CD4-positive, alpha-beta T cell treated with Interferon alpha-2 for 1 hour (primary cell): ENCODE results near the gene PRR33.

Experiments used
- DNase-seq, 2 donors: peaks; one replicate each; pipeline ENCODE4 v3.0.0-alpha.2; 2020 to 2022

PRR33 gene

GRCh38 chr11:1916132-1916985 is 24.7 kb upstream of the PRR33 start:
- DNase-seq = no peak

GRCh38 chr11:1915795-1916131 is 24.1 kb upstream of the PRR33 start:
- DNase-seq = no peak

- DNase-seq = no peak
These were observed 21.8 kb upstream of the PRR33 start for GRCh38 chr11:1913271-1914060.

- no peak for DNase-seq
These were observed 20.7 kb upstream of the PRR33 start for GRCh38 chr11:1912289-1912878.

- DNase-seq = no peak
These were observed 17.8 kb upstream of the PRR33 start for GRCh38 chr11:1909524-1909923.

GRCh38 chr11:1908618-1909017 is 16.9 kb upstream of the PRR33 start:
- no peak for DNase-seq

GRCh38 chr11:1906611-1907423 is 15.1 kb upstream of the PRR33 start:
- no peak for DNase-seq

GRCh38 chr11:1906181-1906580 is 14.5 kb upstream of the PRR33 start:
- no peak for DNase-seq

DNA sequence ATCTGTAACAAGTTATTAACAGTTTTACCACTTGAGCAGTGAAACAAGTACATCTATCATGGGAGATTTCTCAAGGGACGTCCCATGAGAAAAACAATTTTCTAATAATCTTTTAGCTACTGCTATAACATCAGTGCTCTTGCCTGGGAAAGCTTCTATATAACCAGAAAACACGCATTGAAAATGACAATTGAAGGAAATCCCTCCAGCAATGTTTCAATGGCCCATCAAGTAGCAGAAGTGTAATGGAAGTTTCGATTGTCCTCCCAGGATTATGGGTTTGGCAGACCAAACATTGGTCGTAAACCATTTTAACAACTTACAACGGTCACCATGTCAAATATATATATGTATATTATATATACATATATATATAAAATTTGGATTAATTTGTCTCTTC is 8.0 kb upstream of the PRR33 start:
- DNase-seq = no peak

- no peak for DNase-seq
These were observed 7.4 kb upstream of the PRR33 start for GRCh38 chr11:1899090-1899489.

DNA sequence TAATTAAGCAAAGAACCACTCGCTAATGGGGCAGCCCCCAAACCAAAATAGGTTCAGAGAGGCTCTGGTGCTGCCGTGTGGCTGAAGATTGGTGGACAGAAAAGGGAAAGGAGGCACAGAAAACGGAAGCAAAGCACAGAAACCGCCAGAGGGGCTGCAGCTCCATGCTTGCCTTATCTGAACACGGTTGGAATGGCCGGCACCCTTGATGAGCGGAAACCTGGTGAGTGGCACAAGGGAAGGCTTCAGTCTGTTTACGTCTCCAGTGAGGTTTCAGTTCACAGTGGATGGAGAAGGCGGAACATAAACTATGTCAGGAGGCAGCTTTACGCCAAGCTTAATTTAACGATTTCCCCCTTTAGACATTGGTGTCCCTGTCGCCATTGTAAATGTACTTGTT is 5.2 kb upstream of the PRR33 start:
- no peak for DNase-seq

DNA sequence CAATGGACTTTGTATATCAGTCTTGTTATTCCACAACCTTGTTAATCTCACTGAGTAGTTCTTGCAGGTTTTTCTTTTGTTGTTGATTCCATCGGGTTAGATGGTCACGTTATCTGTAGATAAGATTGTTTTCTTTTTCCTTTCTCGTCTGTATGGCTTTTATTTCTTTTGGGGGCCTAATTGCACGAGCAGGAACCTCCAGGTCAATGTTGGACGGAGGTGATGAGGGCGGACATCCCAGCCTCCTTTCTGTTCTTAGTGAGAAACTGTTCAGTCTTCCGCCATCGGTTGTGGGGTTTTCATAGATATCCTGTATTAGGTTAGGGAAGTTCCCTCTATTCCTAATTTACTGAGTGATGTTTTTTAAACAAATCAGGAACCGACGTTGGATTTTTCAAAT is 4.8 kb upstream of the PRR33 start:
- no peak for DNase-seq

GRCh38 chr11:1894759-1895158 is 3.1 kb upstream of the PRR33 start:
- no peak for DNase-seq

- no peak for DNase-seq
These were observed 2.1 kb upstream of the PRR33 start for GRCh38 chr11:1893581-1894359.

GRCh38 chr11:1892558-1892957 is 863 bp upstream of the PRR33 start:
- no peak for DNase-seq

DNA sequence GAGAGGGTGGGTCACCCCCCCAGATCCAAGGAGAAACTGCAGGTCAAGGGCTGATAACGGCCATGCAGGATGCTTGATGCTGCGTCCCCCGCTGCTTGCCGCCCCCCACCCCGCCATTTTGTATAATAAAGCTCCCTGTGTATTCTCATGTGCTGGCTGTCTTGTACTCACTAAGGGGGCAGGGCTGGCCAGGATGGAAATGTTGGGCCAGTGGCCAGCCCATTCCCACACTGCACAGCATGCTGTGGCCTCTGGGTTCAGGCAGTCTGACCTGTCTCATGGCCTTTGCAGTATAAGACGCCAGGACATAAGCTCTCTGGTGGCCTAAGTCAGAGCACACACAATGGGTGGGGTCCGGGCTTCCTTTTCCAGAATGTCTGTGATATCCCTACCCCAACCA is 421 bp upstream of the PRR33 start:
- no peak for DNase-seq

DNA sequence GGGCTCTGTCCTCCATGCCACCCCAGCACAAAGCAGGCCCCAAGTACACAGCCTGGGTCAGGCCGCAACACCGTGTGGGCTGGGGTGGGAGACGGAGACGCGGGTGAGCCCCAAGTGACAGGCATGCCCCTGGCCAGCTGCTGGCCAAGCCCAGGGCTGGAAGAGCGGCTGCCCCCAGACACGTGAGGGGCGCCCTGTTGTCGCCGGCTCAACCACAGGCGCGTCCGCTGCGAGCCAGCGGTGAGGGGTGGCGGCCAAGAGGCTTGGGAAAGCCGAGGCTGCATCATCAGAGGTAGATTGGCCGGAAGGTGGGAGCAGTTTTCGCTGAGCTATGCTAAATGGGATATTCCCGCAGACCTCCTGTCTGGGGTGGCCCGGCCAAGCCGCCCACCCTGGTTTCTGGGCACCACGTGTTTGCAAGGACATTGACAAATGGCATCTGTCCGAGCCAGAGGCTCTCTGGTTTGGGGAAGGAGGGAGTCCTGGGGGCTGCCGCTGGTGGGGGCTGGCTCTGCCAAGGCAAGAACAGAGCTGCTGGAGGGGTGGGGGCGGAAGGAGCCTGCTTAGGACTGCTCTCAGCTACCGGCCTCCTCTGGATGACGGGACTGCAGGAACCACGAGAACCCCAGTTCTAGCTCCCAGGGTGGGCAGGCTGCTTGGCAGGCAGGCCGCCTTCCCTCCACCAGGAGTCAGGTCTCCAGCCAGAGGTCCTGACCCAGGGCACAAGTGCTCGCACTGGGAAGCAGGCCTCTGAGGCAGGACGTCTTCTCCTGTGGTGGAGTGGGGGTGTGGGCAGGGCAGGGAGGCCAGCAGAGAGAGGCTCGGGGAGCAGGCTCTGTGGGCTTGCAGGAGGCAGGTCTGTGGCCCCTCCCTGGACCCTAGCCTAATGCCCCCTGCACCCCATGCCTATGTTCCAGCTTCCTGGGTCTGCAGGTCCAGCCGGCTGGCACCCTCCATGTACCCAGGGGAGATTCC is 552 bp downstream of the PRR33 start:
- DNase-seq = no peak

DNA sequence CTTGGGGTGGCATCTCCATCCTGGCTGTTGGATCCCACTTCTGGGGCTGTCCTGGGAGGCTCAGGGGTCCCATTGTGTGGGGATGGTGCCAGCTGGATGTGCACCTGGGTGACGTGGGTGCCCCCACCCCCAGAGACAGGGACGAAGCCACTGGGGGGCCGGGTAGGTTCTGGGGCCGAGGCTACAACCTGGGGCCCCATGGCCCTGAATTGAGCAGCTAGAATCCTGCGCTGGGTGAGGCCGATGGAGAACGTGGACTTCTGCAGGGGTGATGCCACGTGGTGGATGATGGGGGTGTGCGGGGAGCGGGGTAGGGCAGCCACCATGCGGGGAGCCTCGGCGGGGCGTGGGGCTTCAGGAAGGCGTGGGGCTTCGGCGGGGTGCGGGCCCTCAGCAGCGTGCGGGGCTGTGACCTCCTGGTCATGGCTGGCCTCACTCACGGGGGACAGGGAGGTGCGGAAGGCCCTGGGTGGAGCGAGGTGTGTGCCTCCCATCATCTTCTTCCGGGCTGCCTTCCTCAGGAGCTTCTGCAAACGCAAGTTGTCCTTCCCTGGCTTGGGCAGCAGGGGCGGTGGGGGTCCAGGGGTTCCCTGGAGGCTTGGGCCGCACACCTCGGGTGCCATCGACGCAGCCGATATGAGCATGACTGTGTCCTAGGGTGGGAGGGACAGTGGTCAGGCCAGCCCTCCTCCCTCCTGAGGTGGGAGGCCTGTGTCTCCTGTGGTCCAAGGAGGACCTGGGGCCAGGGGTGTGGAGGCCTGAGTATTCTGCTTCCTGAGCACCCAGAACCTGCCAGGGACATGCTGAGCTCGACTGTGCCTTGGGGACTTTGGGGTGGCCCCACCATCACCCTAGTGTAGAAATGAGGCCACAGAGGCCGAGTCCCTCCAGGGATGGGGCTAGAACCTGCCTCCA is 1.5 kb downstream of the PRR33 start:
- no peak for DNase-seq

- DNase-seq = peak; percentile 71 to 83
These were observed 2.3 kb downstream of the PRR33 start for GRCh38 chr11:1889224-1889930.
